ENCODE measurements around the gene ZNF414. TPM values are rescaled to one million over a fixed set of nuclear protein-coding genes. Genes with fewer than 3 reads are reported as not detected.
"Not testable (repeated sequence)": the region's sequence is repeated elsewhere in the genome, so short reads cannot be mapped to it uniquely, and the experiment has no call there.

ZNF414 gene
- total RNA-seq, 1 experiment from 2014 or later, result 8.5 TPM

- no peak for DNase-seq (ENCODE audit: low read depth)
These were observed 4.6 kb upstream of the ZNF414 start for GRCh38 chr19:8518536-8518935.

GRCh38 chr19:8517551-8518442, 3.8 kb upstream of the ZNF414 start:
- DNase-seq (ENCODE audit: low read depth), result no peak

GRCh38 chr19:8515317-8515716, 1.4 kb upstream of the ZNF414 start:
- no peak for DNase-seq (ENCODE audit: low read depth)

GRCh38 chr19:8514505-8515009, 590 bp upstream of the ZNF414 start:
- DNase-seq (ENCODE audit: low read depth), result not testable (repeated sequence)

GRCh38 chr19:8513036-8513686, 806 bp downstream of the ZNF414 start:
- no peak for DNase-seq (ENCODE audit: low read depth)

- no peak for DNase-seq (ENCODE audit: low read depth)
These were observed 1.6 kb downstream of the ZNF414 start for GRCh38 chr19:8512115-8512967.

- DNase-seq (ENCODE audit: low read depth), result no peak
These were observed 2.3 kb downstream of the ZNF414 start for GRCh38 chr19:8511573-8512101.

GRCh38 chr19:8510589-8511115, 3.3 kb downstream of the ZNF414 start:
- DNase-seq (ENCODE audit: low read depth), result no peak

- no peak for DNase-seq (ENCODE audit: low read depth)
These were observed 7.5 kb downstream of the ZNF414 start for GRCh38 chr19:8506402-8506957.

GRCh38 chr19:8505680-8506401, 8.1 kb downstream of the ZNF414 start:
- DNase-seq (ENCODE audit: low read depth), result peak; percentile 24

- no peak for DNase-seq (ENCODE audit: low read depth)
These were observed 9.0 kb downstream of the ZNF414 start for GRCh38 chr19:8504919-8505318.

- DNase-seq (ENCODE audit: low read depth), result no peak
These were observed 9.8 kb downstream of the ZNF414 start for GRCh38 chr19:8504171-8504570.

GRCh38 chr19:8503510-8503909, 10.5 kb downstream of the ZNF414 start:
- DNase-seq (ENCODE audit: low read depth), result no peak

- no peak for DNase-seq (ENCODE audit: low read depth)
These were observed 12.0 kb downstream of the ZNF414 start for GRCh38 chr19:8501981-8502380.

GRCh38 chr19:8501516-8501915, 12.5 kb downstream of the ZNF414 start:
- no peak for DNase-seq (ENCODE audit: low read depth)

- no peak for DNase-seq (ENCODE audit: low read depth)
These were observed 13.8 kb downstream of the ZNF414 start for GRCh38 chr19:8500158-8500557.

- no peak for DNase-seq (ENCODE audit: low read depth)
These were observed 14.7 kb downstream of the ZNF414 start for GRCh38 chr19:8499048-8499833.

GRCh38 chr19:8498295-8498694, 15.7 kb downstream of the ZNF414 start:
- no peak for DNase-seq (ENCODE audit: low read depth)

GRCh38 chr19:8494158-8494557, 19.8 kb downstream of the ZNF414 start:
- DNase-seq (ENCODE audit: low read depth), result no peak

Data from HT1080 (cell line).